ENCODE data around the gene OR2AT4. TPM values are rescaled to one million over a fixed set of nuclear protein-coding genes. Genes with fewer than 3 reads are reported as not detected.

The OR2AT4 gene
- total and polyA plus RNA-seq, 11 donors: not detected

- Histone ChIP-seq H3K27ac (no peak overlapping the region), H3K4me1 (no peaks in the 10 kb centered on the region), H3K36me3 (no peaks in the 10 kb centered on the region), H3K27me3 (peaks cover 0 to 17% (median 2%) of the 10 kb centered on the region in 9 donors), H3K4me3 (no peak overlapping the region), H3K9me3 (peaks cover 0 to 26% (median 7%) of the 10 kb centered on the region in 12 donors)
- intact Hi-C loops (cut with DNase I): no loop called here
- DNase-seq: no peak
- ATAC-seq: no peak
- TF ChIP-seq CTCF (IDR thresholded peaks at IDR 0.05) (no peak), POLR2A (IDR thresholded peaks at IDR 0.05) (no peak)
- 71 to 77% (median 73%) methylated on average over 7 of the region's 7 CpGs for WGBS, 4 donors
Measured at GRCh38 chr11:75087319-75088305, 9.1 kb downstream of the OR2AT4 start.

- H3K4me3 ChIP-seq: no peak overlapping the region
- 82 to 86% (median 84%) methylated on average over 1 of the region's 1 CpG for WGBS, 4 donors
- peaks cover 0 to 1% (median 0%) of the 10 kb centered on the region in 12 donors for H3K9me3 ChIP-seq
- intact Hi-C loops (cut with DNase I): no loop called here
- peaks cover 0 to 24% (median 2%) of the 10 kb centered on the region in 9 donors for H3K27me3 ChIP-seq
- no peak for TF ChIP-seq CTCF (IDR thresholded peaks at IDR 0.05)
- TF ChIP-seq POLR2A (IDR thresholded peaks at IDR 0.05): no peak
- H3K4me1 ChIP-seq: no peaks in the 10 kb centered on the region
- H3K36me3 ChIP-seq: no peaks in the 10 kb centered on the region
- DNase-seq: no peak
- ATAC-seq: no peak
- H3K27ac ChIP-seq: no peak overlapping the region
Measured at GRCh38 chr11:75084883-75085282, 11.8 kb downstream of the OR2AT4 start.

GRCh38 chr11:75083217-75083605 lies 13.5 kb downstream of the OR2AT4 start:
- H3K9me3 ChIP-seq: no peaks in the 10 kb centered on the region
- intact Hi-C loops (cut with DNase I): no loop called here
- H3K36me3 ChIP-seq: no peaks in the 10 kb centered on the region
- peaks cover 0 to 24% (median 0%) of the 10 kb centered on the region in 9 donors for H3K27me3 ChIP-seq
- ATAC-seq: no peak
- DNase-seq: no peak
- TF ChIP-seq CTCF (IDR thresholded peaks at IDR 0.05) (no peak), POLR2A (IDR thresholded peaks at IDR 0.05) (no peak)
- H3K4me1 ChIP-seq: no peaks in the 10 kb centered on the region
- H3K4me3 ChIP-seq: no peak overlapping the region
- H3K27ac ChIP-seq: no peak overlapping the region
- WGBS, 4 donors: 43 to 80% (median 79%) methylated on average over 1 of the region's 1 CpG

GRCh38 chr11:75082601-75083216 lies 14.0 kb downstream of the OR2AT4 start:
- WGBS, 4 donors: 75 to 78% (median 77%) methylated on average over 8 of the region's 8 CpGs
- no peak for DNase-seq
- Histone ChIP-seq H3K27me3 (peaks cover 0 to 24% (median 0%) of the 10 kb centered on the region in 9 donors), H3K4me1 (no peaks in the 10 kb centered on the region), H3K9me3 (no peaks in the 10 kb centered on the region), H3K4me3 (no peak overlapping the region), H3K27ac (no peak overlapping the region), H3K36me3 (no peaks in the 10 kb centered on the region)
- no peak for TF ChIP-seq CTCF (IDR thresholded peaks at IDR 0.05)
- no peak for TF ChIP-seq POLR2A (IDR thresholded peaks at IDR 0.05)
- ATAC-seq: no peak
- intact Hi-C loops (cut with DNase I): no loop called here

Data from heart left ventricle (tissue), 16 donors.